HepG2 (cell line): ENCODE results near the gene GFPT1. TPM values are rescaled to one million over a fixed set of nuclear protein-coding genes. Genes with fewer than 3 reads are reported as not detected.
A peak's percentile ranks its signal among the peaks of the same experiment; 100 is the strongest.

Source experiments
- CHCHD3 ChIP-seq: sonication (generic); formaldehyde crosslinking; IDR thresholded peaks from 2 replicates; pipeline ENCODE4 v1.8.0; 2022; ENCODE audit warnings: mild to moderate bottlenecking, missing genetic modification reagents, moderate library complexity
- DMAP1 ChIP-seq: IDR thresholded peaks from 2 replicates; pipeline ENCODE4 v1.6.1; 2016
- GTF3A ChIP-seq: sonication (generic); formaldehyde crosslinking; conservative IDR thresholded peaks from 2 replicates; pipeline ENCODE4 v1.4.0; 2020; ENCODE audit warnings: mild to moderate bottlenecking, missing genetic modification reagents
- JARID2 ChIP-seq: sonication (generic); formaldehyde crosslinking; IDR thresholded peaks from 2 replicates; pipeline ENCODE4 v1.8.1; 2023; ENCODE audit warnings: missing genetic modification reagents, inconsistent platforms; ENCODE audit not compliant: insufficient replicate concordance
- KLF11 ChIP-seq: IDR thresholded peaks from 2 replicates; pipeline ENCODE4 v1.6.1; 2016; ENCODE audit warnings: missing compliant biosample characterization
- POLR2AphosphoS5 ChIP-seq: IDR thresholded peaks from 2 replicates; pipeline ENCODE4 v1.6.1; 2012; ENCODE audit warnings: low read depth, low read length
- RFXAP ChIP-seq: sonication (generic); formaldehyde crosslinking; IDR thresholded peaks from 2 replicates; pipeline ENCODE4 v1.4.0; 2020; ENCODE audit warnings: missing genetic modification reagents, borderline replicate concordance
- SIX4 ChIP-seq: sonication (generic); formaldehyde crosslinking; IDR thresholded peaks from 2 replicates; pipeline ENCODE4 v1.4.0; 2020; ENCODE audit warnings: missing genetic modification reagents
- SKI ChIP-seq: fragments of 450-650 bp; IDR thresholded peaks from one replicate; pipeline ENCODE4 v1.6.1; 2018; ENCODE audit warnings: mild to moderate bottlenecking; ENCODE audit not compliant: partially characterized antibody
- STAG1 ChIP-seq: sonication (generic); formaldehyde crosslinking; IDR thresholded peaks from 2 replicates; pipeline ENCODE4 v1.4.0; 2020; ENCODE audit warnings: missing genetic modification reagents
- ZFAT ChIP-seq: sonication (generic); formaldehyde crosslinking; conservative IDR thresholded peaks from 2 replicates; pipeline ENCODE4 v1.8.1; 2023; ENCODE audit warnings: missing genetic modification reagents, inconsistent platforms
- ZNF530 ChIP-seq: sonication (generic); formaldehyde crosslinking; IDR thresholded peaks from 2 replicates; pipeline ENCODE4 v1.5.0; 2020; ENCODE audit warnings: low read depth, mild to moderate bottlenecking, missing genetic modification reagents
- ZNF652 ChIP-seq: IDR thresholded peaks from 2 replicates; pipeline ENCODE4 v1.6.1; 2016; ENCODE audit warnings: low read depth, borderline replicate concordance
- ZSCAN20 ChIP-seq: sonication (generic); formaldehyde crosslinking; IDR thresholded peaks from 2 replicates; pipeline ENCODE4 v1.4.0; 2020; ENCODE audit warnings: missing genetic modification reagents, mild to moderate bottlenecking, borderline replicate concordance
- ZSCAN9 ChIP-seq: IDR thresholded peaks from 2 replicates; pipeline ENCODE4 v1.6.1; 2016; ENCODE audit warnings: borderline replicate concordance
- polyA plus RNA-seq, 8 experiments: library from polyadenylated mRNA; depleted of rRNA in 3 of 8; stranded (reverse) in 7 of 8; unstranded in 1 of 8; fragments of >200 nt; fragmentation: Illumina TruSeq in 4 of 8; extraction: Trizol in 4 of 8; gene quantifications; 2 replicates each; pipeline versions ENCODE4 v1.2.1 to v1.2.3, GENCODE V29; 2011 to 2016; ENCODE audit warnings: low read depth in 4 of 8, missing spikeins in 1 of 8, mixed read lengths in 1 of 8; ENCODE audit not compliant: insufficient read depth in 1 of 8
- total RNA-seq, 5 experiments: library from RNA; depleted of rRNA; stranded (reverse); fragments of >200 nt; fragmentation: Illumina TruSeq; extraction: Trizol; gene quantifications; 2 replicates each; pipeline ENCODE4 v1.2.3, GENCODE V29; 2016; ENCODE audit warnings: low read depth in 1 of 5
- TF ChIP-seq, protein P1 (sequence below): sonication (generic); formaldehyde crosslinking; IDR thresholded peaks from 2 replicates; pipeline ENCODE4 v1.5.1; 2020; ENCODE audit warnings: mild to moderate bottlenecking, moderate library complexity, missing genetic modification reagents
- TF ChIP-seq, protein P2 (sequence below): sonication (generic); formaldehyde crosslinking; IDR thresholded peaks from 2 replicates; pipeline ENCODE4 v1.4.0; 2020; ENCODE audit warnings: missing genetic modification reagents
- TF ChIP-seq, protein P3 (sequence below): sonication (generic); formaldehyde crosslinking; IDR thresholded peaks from 2 replicates; pipeline ENCODE4 v1.8.1; 2023; ENCODE audit warnings: mild to moderate bottlenecking, missing genetic modification reagents
- TF ChIP-seq, protein P4 (sequence below): sonication (generic); formaldehyde crosslinking; IDR thresholded peaks from 2 replicates; pipeline ENCODE4 v1.5.0; 2020; ENCODE audit warnings: missing genetic modification reagents, mild to moderate bottlenecking, borderline replicate concordance
- TF ChIP-seq, protein P5 (sequence below): IDR thresholded peaks from 2 replicates; pipeline ENCODE4 v1.6.1; 2012; ENCODE audit warnings: low read length, improper control_type of control experiment

Gene GFPT1
- total and polyA plus RNA-seq, 2 of the 13 experiments (the other 11 are each of a cell fraction or from before 2014, with no cell fraction given), result 24.0 to 84.9 TPM

DNA sequence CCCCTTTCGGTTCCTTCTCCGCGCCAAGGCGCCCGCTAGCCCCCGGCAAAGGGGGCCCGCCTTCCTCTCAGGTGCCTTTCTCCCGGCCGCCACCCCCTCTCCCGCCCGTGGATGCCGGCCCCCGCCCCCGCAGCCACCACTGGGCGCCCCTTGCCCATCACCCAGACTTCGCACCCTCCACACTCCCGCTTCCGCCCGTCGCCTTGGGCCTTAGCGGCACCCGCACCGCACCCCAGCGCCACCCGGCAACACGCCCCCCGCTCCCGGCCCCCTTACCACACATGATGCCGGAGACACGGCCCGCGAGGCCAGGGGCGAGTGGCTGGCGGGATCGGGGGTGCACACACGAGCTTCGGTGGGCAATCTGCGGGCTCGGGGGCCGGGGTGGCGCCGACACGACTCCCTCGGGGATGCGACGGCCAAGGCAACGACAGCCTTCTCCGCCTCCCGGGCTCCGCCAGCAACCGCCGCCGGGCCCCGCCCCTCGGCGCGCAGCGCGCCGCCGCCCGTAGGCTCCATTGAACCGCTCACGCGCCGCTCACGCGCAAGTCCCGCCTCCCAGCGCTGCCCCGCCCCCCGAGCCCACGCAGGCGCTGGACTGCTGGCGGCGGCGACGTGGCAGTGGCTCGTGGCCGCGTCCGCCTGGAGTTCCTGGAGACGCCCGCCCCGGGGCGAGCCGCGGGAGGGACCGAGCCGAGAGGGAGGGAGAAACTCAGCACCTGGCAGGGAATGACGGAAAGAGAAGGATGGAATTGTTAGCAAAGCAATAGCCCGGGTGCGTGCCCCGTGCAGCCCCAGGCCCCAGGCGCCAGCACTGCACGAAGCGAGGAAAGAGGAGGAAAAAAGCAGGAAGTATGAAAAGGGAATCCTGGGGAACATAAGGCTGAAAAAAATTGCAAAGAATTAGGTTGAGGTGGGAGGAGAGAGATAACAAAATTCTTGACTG is at the start of gene GFPT1 (continued):
- TF ChIP-seq SKI (peak; percentile 79), GTF3A (CRISPR knock-in tag) (no peak), DMAP1 (CRISPR knock-in tag) (peak; percentile 99), ZSCAN9 (peak; percentile 86), SIX4 (CRISPR knock-in tag) (0 out of 2 replicates have a peak, but pooled peaks have one; percentile 12), ZFAT (no peak), CHCHD3 (CRISPR knock-in tag) (peak; percentile 86; the same call in 1 of the 2 replicates), ZSCAN20 (CRISPR knock-in tag) (peak; percentile 96; the same call in 1 of the 2 replicates), ZNF530 (no peak), JARID2 (CRISPR knock-in tag) (no peak), STAG1 (CRISPR knock-in tag) (no peak), ZNF652 (CRISPR knock-in tag) (no peak; the same call in 1 of the 2 replicates), RFXAP (CRISPR knock-in tag) (peak; percentile 70; the same call in 1 of the 2 replicates), POLR2AphosphoS5 (peak; percentile 94), KLF11 (CRISPR knock-in tag) (no peak; the same call in 1 of the 2 replicates)
- TF ChIP-seq, protein P1, sequence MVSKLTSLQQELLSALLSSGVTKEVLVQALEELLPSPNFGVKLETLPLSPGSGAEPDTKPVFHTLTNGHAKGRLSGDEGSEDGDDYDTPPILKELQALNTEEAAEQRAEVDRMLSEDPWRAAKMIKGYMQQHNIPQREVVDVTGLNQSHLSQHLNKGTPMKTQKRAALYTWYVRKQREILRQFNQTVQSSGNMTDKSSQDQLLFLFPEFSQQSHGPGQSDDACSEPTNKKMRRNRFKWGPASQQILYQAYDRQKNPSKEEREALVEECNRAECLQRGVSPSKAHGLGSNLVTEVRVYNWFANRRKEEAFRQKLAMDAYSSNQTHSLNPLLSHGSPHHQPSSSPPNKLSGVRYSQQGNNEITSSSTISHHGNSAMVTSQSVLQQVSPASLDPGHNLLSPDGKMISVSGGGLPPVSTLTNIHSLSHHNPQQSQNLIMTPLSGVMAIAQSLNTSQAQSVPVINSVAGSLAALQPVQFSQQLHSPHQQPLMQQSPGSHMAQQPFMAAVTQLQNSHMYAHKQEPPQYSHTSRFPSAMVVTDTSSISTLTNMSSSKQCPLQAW (CRISPR knock-in tag), result peak; percentile 76
- TF ChIP-seq, protein P2, sequence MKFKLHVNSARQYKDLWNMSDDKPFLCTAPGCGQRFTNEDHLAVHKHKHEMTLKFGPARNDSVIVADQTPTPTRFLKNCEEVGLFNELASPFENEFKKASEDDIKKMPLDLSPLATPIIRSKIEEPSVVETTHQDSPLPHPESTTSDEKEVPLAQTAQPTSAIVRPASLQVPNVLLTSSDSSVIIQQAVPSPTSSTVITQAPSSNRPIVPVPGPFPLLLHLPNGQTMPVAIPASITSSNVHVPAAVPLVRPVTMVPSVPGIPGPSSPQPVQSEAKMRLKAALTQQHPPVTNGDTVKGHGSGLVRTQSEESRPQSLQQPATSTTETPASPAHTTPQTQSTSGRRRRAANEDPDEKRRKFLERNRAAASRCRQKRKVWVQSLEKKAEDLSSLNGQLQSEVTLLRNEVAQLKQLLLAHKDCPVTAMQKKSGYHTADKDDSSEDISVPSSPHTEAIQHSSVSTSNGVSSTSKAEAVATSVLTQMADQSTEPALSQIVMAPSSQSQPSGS (CRISPR knock-in tag), result 0 out of 2 replicates have a peak, but pooled peaks have one; percentile 21
- TF ChIP-seq, protein P3, sequence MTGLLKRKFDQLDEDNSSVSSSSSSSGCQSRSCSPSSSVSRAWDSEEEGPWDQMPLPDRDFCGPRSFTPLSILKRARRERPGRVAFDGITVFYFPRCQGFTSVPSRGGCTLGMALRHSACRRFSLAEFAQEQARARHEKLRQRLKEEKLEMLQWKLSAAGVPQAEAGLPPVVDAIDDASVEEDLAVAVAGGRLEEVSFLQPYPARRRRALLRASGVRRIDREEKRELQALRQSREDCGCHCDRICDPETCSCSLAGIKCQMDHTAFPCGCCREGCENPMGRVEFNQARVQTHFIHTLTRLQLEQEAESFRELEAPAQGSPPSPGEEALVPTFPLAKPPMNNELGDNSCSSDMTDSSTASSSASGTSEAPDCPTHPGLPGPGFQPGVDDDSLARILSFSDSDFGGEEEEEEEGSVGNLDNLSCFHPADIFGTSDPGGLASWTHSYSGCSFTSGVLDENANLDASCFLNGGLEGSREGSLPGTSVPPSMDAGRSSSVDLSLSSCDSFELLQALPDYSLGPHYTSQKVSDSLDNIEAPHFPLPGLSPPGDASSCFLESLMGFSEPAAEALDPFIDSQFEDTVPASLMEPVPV (CRISPR knock-in tag), result peak; percentile 93
- TF ChIP-seq, protein P4, sequence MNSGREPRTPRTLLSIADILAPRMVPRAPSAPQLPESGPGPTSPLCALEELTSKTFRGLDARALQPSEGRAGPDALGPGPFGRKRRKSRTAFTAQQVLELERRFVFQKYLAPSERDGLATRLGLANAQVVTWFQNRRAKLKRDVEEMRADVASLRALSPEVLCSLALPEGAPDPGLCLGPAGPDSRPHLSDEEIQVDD (CRISPR knock-in tag), result 0 out of 2 replicates have a peak, but pooled peaks have one; percentile 51
- TF ChIP-seq, protein P5, sequence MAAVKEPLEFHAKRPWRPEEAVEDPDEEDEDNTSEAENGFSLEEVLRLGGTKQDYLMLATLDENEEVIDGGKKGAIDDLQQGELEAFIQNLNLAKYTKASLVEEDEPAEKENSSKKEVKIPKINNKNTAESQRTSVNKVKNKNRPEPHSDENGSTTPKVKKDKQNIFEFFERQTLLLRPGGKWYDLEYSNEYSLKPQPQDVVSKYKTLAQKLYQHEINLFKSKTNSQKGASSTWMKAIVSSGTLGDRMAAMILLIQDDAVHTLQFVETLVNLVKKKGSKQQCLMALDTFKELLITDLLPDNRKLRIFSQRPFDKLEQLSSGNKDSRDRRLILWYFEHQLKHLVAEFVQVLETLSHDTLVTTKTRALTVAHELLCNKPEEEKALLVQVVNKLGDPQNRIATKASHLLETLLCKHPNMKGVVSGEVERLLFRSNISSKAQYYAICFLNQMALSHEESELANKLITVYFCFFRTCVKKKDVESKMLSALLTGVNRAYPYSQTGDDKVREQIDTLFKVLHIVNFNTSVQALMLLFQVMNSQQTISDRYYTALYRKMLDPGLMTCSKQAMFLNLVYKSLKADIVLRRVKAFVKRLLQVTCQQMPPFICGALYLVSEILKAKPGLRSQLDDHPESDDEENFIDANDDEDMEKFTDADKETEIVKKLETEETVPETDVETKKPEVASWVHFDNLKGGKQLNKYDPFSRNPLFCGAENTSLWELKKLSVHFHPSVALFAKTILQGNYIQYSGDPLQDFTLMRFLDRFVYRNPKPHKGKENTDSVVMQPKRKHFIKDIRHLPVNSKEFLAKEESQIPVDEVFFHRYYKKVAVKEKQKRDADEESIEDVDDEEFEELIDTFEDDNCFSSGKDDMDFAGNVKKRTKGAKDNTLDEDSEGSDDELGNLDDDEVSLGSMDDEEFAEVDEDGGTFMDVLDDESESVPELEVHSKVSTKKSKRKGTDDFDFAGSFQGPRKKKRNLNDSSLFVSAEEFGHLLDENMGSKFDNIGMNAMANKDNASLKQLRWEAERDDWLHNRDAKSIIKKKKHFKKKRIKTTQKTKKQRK, result no peak
